Astrocyte of the cerebellum (primary cell): ENCODE results near the gene NOPCHAP1.

Experiments used
- DNase-seq: peaks from one replicate; pipeline ENCODE4 v3.0.0-alpha.2; 2011; ENCODE audit warnings: low read depth
- H3K4me3 ChIP-seq: 2 replicates; pipeline ENCODE4 v1.5.1; 2011; ENCODE audit warnings: mild to moderate bottlenecking, low read depth, low read length, moderate library complexity
- CTCF ChIP-seq: IDR thresholded peaks from 2 replicates; pipeline ENCODE4 v1.5.1; 2012; ENCODE audit warnings: low read length, low read depth, moderate library complexity, mild to moderate bottlenecking; ENCODE audit errors: missing control alignments
- in situ Hi-C: cut with HindIII; loops from 2 replicates; pipeline ENCODE4 v1.10.0; 2017; ENCODE audit warnings: low sequenced_read_pairs

Gene NOPCHAP1

GRCh38 chr12:105026411-105026810, 40.3 kb downstream of the NOPCHAP1 start:
- in situ Hi-C loops, result no loop called here
- no peak for TF ChIP-seq CTCF
- no peak for DNase-seq
- H3K4me3 ChIP-seq, result no peak overlapping the region

- in situ Hi-C loops, result no loop called here
- no peak overlapping the region for H3K4me3 ChIP-seq
- no peak for TF ChIP-seq CTCF
- DNase-seq, result no peak
These were observed 45.0 kb downstream of the NOPCHAP1 start for GRCh38 chr12:105030820-105031807.

- DNase-seq, result no peak
- TF ChIP-seq CTCF, result no peak
- in situ Hi-C loops, result no loop called here
- H3K4me3 ChIP-seq, result no peak overlapping the region
These were observed 46.7 kb downstream of the NOPCHAP1 start for GRCh38 chr12:105032703-105033357.

GRCh38 chr12:105033851-105034250, 47.7 kb downstream of the NOPCHAP1 start:
- no peak overlapping the region for H3K4me3 ChIP-seq
- TF ChIP-seq CTCF, result no peak
- no peak for DNase-seq
- in situ Hi-C loops, result no loop called here
